ENCODE measurements around the gene STARD4. TPM values are rescaled to one million over a fixed set of nuclear protein-coding genes. Genes with fewer than 3 reads are reported as not detected.

STARD4 gene
- total and polyA plus RNA-seq, 12 donors: 7.2 to 142 (median 24.1) TPM

GRCh38 chr5:111557111-111557510 is 44.8 kb upstream of the STARD4 start:
- intact Hi-C loops (cut with DNase I): loop anchor here in 1 of 2 donors (10.0 kb wide), 1 partner anchor 588 kb away; no protein-coding TSS in a partner anchor

GRCh38 chr5:111556501-111556900 is 44.2 kb upstream of the STARD4 start:
- Histone ChIP-seq H3K36me3 (replicated peaks in 1 of 2) (no peaks in the 10 kb centered on the region), H3K9me3 (replicated peaks in 1 of 3) (no peaks in the 10 kb centered on the region), H3K27ac (no peak overlapping the region), H3K4me1 (replicated peaks in 1 of 2) (no peaks in the 10 kb centered on the region), H3K27me3 (no peaks in the 10 kb centered on the region), H3K4me3 (no peak overlapping the region)
- TF ChIP-seq CTCF (IDR thresholded peaks at IDR 0.05): no peak
- TF ChIP-seq POLR2A (IDR thresholded peaks at IDR 0.05): no peak
- WGBS, 4 donors: 37 to 50% (median 42%) methylated on average over 3 of the region's 3 CpGs
- intact Hi-C loops (cut with DNase I): loop anchor here in 1 of 2 donors (10.0 kb wide), 1 partner anchor 588 kb away; no protein-coding TSS in a partner anchor
- no peak for DNase-seq

More at GRCh38 chr5:111557111-111557510, 44.8 kb upstream of the STARD4 start:
- no peaks in the 10 kb centered on the region for H3K27me3 ChIP-seq
- DNase-seq: no peak
- H3K4me3 ChIP-seq: no peak overlapping the region
- TF ChIP-seq CTCF (IDR thresholded peaks at IDR 0.05) (no peak), POLR2A (IDR thresholded peaks at IDR 0.05) (no peak)
- 92 to 96% (median 93%) methylated on average over 1 of the region's 1 CpG for WGBS, 4 donors
- H3K9me3 ChIP-seq (replicated peaks in 1 of 3): no peaks in the 10 kb centered on the region
- no peaks in the 10 kb centered on the region for H3K4me1 ChIP-seq (replicated peaks in 1 of 2)
- no peaks in the 10 kb centered on the region for H3K36me3 ChIP-seq (replicated peaks in 1 of 2)
- H3K27ac ChIP-seq: no peak overlapping the region

- intact Hi-C loops (cut with DNase I): loop anchor here in 1 of 2 donors (10.0 kb wide), 1 partner anchor 589 kb away; no protein-coding TSS in a partner anchor
- no peaks in the 10 kb centered on the region for H3K36me3 ChIP-seq (replicated peaks in 1 of 2)
- no peaks in the 10 kb centered on the region for H3K27me3 ChIP-seq
- no peaks in the 10 kb centered on the region for H3K9me3 ChIP-seq (replicated peaks in 1 of 3)
- no peak for DNase-seq
- 88 to 100% (median 91%) methylated on average over 1 of the region's 1 CpG for WGBS, 4 donors
- no peaks in the 10 kb centered on the region for H3K4me1 ChIP-seq (replicated peaks in 1 of 2)
- no peak overlapping the region for H3K4me3 ChIP-seq
- TF ChIP-seq CTCF (IDR thresholded peaks at IDR 0.05) (no peak), POLR2A (IDR thresholded peaks at IDR 0.05) (no peak)
- H3K27ac ChIP-seq: no peak overlapping the region
Observed at GRCh38 chr5:111555760-111556159, 43.4 kb upstream of the STARD4 start.

- intact Hi-C loops (cut with DNase I): loop anchor here (5.0 to 10.0 kb wide), 2 partner anchors 588 to 591 kb away; no protein-coding TSS in a partner anchor
- Histone ChIP-seq H3K4me3 (no peak overlapping the region), H3K27ac (no peak overlapping the region), H3K4me1 (replicated peaks in 1 of 2) (no peaks in the 10 kb centered on the region), H3K9me3 (replicated peaks in 1 of 3) (no peaks in the 10 kb centered on the region), H3K36me3 (replicated peaks in 1 of 2) (no peaks in the 10 kb centered on the region), H3K27me3 (no peaks in the 10 kb centered on the region)
- DNase-seq: no peak
- TF ChIP-seq POLR2A (IDR thresholded peaks at IDR 0.05) (no peak), CTCF (IDR thresholded peaks at IDR 0.05) (no peak)
- 35 to 100% (median 46%) methylated on average over 1 of the region's 1 CpG for WGBS, 4 donors
Observed at GRCh38 chr5:111553868-111554267, 41.5 kb upstream of the STARD4 start.

All from adrenal gland (tissue), 12 donors.